ENCODE measurements around the gene SMLR1.

DNA sequence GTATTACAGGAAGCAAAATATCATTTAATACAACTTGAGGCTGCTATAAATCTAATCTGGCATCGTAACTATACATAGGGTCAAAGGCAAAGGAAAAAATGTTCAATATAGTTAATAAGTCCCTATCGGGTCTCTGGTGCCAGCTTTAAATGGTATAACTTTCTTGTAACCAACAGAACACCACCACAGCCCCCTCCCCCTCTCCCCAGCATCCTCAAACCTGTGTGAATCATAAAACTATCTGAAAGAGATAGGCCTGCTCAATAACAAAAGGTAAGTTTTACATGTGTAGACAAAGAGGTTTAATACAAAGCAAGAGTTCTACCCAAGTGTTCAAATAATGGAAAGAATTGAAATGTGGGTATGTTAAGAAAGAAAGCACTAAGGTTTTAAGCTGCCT, 12.2 kb downstream of the SMLR1 start:
- no peak for TF ChIP-seq POLR2A (IDR thresholded peaks at IDR 0.05)
- TF ChIP-seq CTCF (IDR thresholded peaks at IDR 0.05) = no peak
- no peak for TF ChIP-seq POLR2AphosphoS5 (IDR thresholded peaks at IDR 0.05; ENCODE audit: insufficient read depth in 1 of 2, low read depth in 1 of 2)
